Mesenchymal stem cell (in vitro differentiated cells and primary cell): Measurements from ENCODE around the gene SLC35F1.
A peak's percentile ranks its signal among the peaks of the same experiment; 100 is the strongest.

ENCODE experiments used
- DNase-seq: peaks from one replicate; pipeline ENCODE4 v3.0.0-alpha.2; 2013
- H2AFZ ChIP-seq: one replicate; pipeline ENCODE4 v1.6.1; 2013; ENCODE audit warnings: low read depth, mild to moderate bottlenecking, control low read depth, inconsistent platforms, low read length, moderate library complexity
- H2AK5ac ChIP-seq: 2 replicates; pipeline ENCODE4 v1.6.1; 2013; ENCODE audit warnings: low read length, moderate library complexity, mild to moderate bottlenecking, inconsistent platforms; ENCODE audit not compliant: severe bottlenecking
- H2BK120ac ChIP-seq: one replicate; pipeline ENCODE4 v1.6.1; 2013; ENCODE audit warnings: low read depth, mild to moderate bottlenecking, inconsistent platforms, low read length, moderate library complexity
- H2BK12ac ChIP-seq, 2 experiments: one replicate each; pipeline ENCODE4 v1.6.1; 2013; ENCODE audit warnings: inconsistent platforms in 2 of 2, low read length in 2 of 2, mild to moderate bottlenecking in 2 of 2, moderate library complexity in 2 of 2, control low read depth in 1 of 2
- H2BK15ac ChIP-seq: one replicate; pipeline ENCODE4 v1.6.1; 2013; ENCODE audit warnings: mild to moderate bottlenecking, low read depth, inconsistent platforms; ENCODE audit not compliant: poor library complexity, severe bottlenecking
- H2BK5ac ChIP-seq: 2 replicates; pipeline ENCODE4 v1.6.1; 2013; ENCODE audit warnings: low read depth, mild to moderate bottlenecking, low read length, control low read depth, inconsistent platforms; ENCODE audit not compliant: poor library complexity, severe bottlenecking
- H3K14ac ChIP-seq, 2 experiments: one replicate each; pipeline ENCODE4 v1.6.1; 2013; ENCODE audit warnings: inconsistent platforms in 2 of 2, low read length in 2 of 2, control low read depth in 1 of 2, mild to moderate bottlenecking in 1 of 2, moderate library complexity in 1 of 2
- H3K18ac ChIP-seq, 2 experiments: one replicate each; pipeline ENCODE4 v1.6.1; 2013; ENCODE audit warnings: inconsistent platforms in 2 of 2, low read length in 2 of 2, control low read depth in 1 of 2, low read depth in 1 of 2, mild to moderate bottlenecking in 1 of 2
- H3K23ac ChIP-seq, 2 experiments: one replicate each; pipeline ENCODE4 v1.6.1; 2013; ENCODE audit warnings: inconsistent platforms in 2 of 2, low read length in 2 of 2, mild to moderate bottlenecking in 2 of 2, moderate library complexity in 2 of 2, control low read depth in 1 of 2
- H3K27ac ChIP-seq: 2 replicates; pipeline ENCODE4 v1.5.1; 2013; ENCODE audit warnings: mild to moderate bottlenecking, moderate library complexity, low read length, control low read depth, inconsistent platforms; ENCODE audit not compliant: poor library complexity, severe bottlenecking
- H3K27me3 ChIP-seq, 2 experiments: 2 replicates each; pipeline versions ENCODE4 v1.6.1 to v1.7.0; 2013; ENCODE audit warnings: low read length in 2 of 2, mild to moderate bottlenecking in 2 of 2, moderate library complexity in 2 of 2, control low read depth in 1 of 2, inconsistent platforms in 1 of 2; ENCODE audit not compliant: control insufficient read depth in 1 of 2, insufficient read depth in 1 of 2
- H3K36me3 ChIP-seq, 2 experiments: 2 replicates each; pipeline versions ENCODE4 v1.6.1 to v1.7.0; 2013; ENCODE audit warnings: low read length in 2 of 2, control low read depth in 1 of 2, inconsistent platforms in 1 of 2, low read depth in 1 of 2, mild to moderate bottlenecking in 1 of 2; ENCODE audit not compliant: insufficient read depth in 2 of 2, control insufficient read depth in 1 of 2
- H3K4ac ChIP-seq, 2 experiments: one replicate each; pipeline ENCODE4 v1.6.1; 2013; ENCODE audit warnings: inconsistent platforms in 2 of 2, low read length in 2 of 2, mild to moderate bottlenecking in 2 of 2, moderate library complexity in 2 of 2, control low read depth in 1 of 2, low read depth in 1 of 2
- H3K4me1 ChIP-seq: 2 replicates; pipeline ENCODE4 v1.6.1; 2013; ENCODE audit warnings: low read depth, low read length, control low read depth; ENCODE audit not compliant: control insufficient read depth, insufficient read depth
- H3K4me2 ChIP-seq: 2 replicates; pipeline ENCODE4 v1.6.1; 2013; ENCODE audit warnings: low read length, mild to moderate bottlenecking, inconsistent platforms; ENCODE audit not compliant: poor library complexity, severe bottlenecking
- H3K4me3 ChIP-seq, 2 experiments: 2 replicates each; pipeline versions ENCODE4 v1.5.1 to v1.7.0; 2013; ENCODE audit warnings: low read length in 2 of 2, mild to moderate bottlenecking in 2 of 2, control low read depth in 1 of 2, low read depth in 1 of 2; ENCODE audit not compliant: insufficient read depth in 1 of 2
- H3K79me1 ChIP-seq: replicated peaks from 2 replicates; pipeline ENCODE4 v1.6.1; 2013; ENCODE audit warnings: mild to moderate bottlenecking, control low read depth, low read length, inconsistent platforms; ENCODE audit not compliant: poor library complexity, severe bottlenecking
- H3K9ac ChIP-seq: 2 replicates; pipeline ENCODE4 v1.7.0; 2013; ENCODE audit warnings: mild to moderate bottlenecking, low read length, moderate library complexity
- H3K9me3 ChIP-seq: 2 replicates; pipeline ENCODE4 v1.7.0; 2013; ENCODE audit warnings: mild to moderate bottlenecking, low read length; ENCODE audit not compliant: control insufficient read depth
- H4K8ac ChIP-seq: one replicate; pipeline ENCODE4 v1.6.1; 2013; ENCODE audit warnings: inconsistent platforms, mild to moderate bottlenecking, low read length, moderate library complexity
- H4K91ac ChIP-seq: one replicate; pipeline ENCODE4 v1.6.1; 2013; ENCODE audit warnings: mild to moderate bottlenecking, low read length, inconsistent platforms
- WGBS: methylation state at CpG from one replicate; pipeline ENCODE4 v1.1.7; 2013; ENCODE audit warnings: mixed read lengths; 5-methylcytosine and 5-hydroxymethylcytosine counted together

Gene SLC35F1

GRCh38 chr6:118305081-118305480 is 398.0 kb downstream of the SLC35F1 start:
- 88% methylated on average over 1 of the region's 1 CpG for WGBS
- no peaks in the 10 kb centered on the region for H3K4me1 ChIP-seq
- H3K9ac ChIP-seq: no peak overlapping the region
- no peak overlapping the region for H4K8ac ChIP-seq
- no peaks in the 10 kb centered on the region for H3K27me3 ChIP-seq
- no peak overlapping the region for H3K4ac ChIP-seq
- no peak overlapping the region for H3K4me3 ChIP-seq
- H2BK15ac ChIP-seq: no peak overlapping the region
- no peaks in the 10 kb centered on the region for H3K9me3 ChIP-seq
- H4K91ac ChIP-seq: no peak overlapping the region
- no peaks in the 10 kb centered on the region for H3K36me3 ChIP-seq
- no peak overlapping the region for H2AFZ ChIP-seq
- no peak overlapping the region for H3K23ac ChIP-seq
- no peak overlapping the region for H3K4me2 ChIP-seq
- no peak overlapping the region for H2AK5ac ChIP-seq
- H3K27ac ChIP-seq: no peak overlapping the region
- H3K79me1 ChIP-seq: no peaks in the 10 kb centered on the region
- no peak overlapping the region for H3K18ac ChIP-seq
- no peak overlapping the region for H2BK5ac ChIP-seq
- H2BK12ac ChIP-seq: no peak overlapping the region
- no peak for DNase-seq
- H3K14ac ChIP-seq: no peak overlapping the region
- H2BK120ac ChIP-seq: no peak overlapping the region

DNA sequence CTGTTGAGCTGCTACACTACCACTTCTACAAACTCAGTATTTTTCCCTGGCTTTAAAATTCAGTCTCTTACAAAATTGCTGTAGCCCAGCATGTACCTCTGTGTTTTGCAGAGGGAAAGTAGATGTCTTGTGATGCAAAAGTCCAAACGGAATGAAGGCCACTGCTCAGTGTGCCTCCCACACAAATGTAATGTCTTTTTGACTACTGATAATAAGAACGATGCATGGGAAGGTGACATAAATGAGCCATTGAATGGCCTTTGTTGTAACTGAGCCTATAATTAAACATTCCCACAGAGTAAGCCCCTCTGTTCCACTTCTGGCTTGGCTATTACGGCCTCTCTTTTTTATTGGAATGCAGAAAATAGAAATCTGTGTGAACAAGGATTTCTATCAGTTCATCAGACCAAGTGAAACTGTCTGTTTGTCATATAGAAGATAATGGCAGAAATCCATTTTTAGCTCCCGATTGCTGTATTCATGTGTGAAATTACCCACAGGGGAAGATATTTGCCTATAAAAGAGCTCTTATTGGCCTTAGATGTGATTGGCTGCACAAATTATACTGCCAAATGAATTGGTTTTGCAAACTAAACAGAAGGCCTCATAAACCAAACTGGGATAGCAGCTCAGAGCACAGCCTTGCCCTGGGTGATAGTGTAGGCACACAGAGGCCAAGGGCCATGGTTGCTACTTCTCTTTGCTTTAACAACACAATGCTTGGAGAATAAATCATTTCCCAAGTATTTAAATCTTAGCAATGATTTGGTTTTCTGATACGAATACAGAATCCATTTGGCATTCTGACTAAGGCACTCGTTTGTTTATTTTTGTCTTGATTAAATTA is 399.6 kb downstream of the SLC35F1 start:
- Histone ChIP-seq H3K23ac (no peak overlapping the region), H3K18ac (peak overlapping the region in 1 of 2 experiments; percentile 80), H2AFZ (no peak overlapping the region), H3K4me2 (no peak overlapping the region), H4K8ac (no peak overlapping the region), H3K36me3 (no peaks in the 10 kb centered on the region), H4K91ac (no peak overlapping the region), H2BK15ac (no peak overlapping the region), H3K9me3 (no peaks in the 10 kb centered on the region), H3K14ac (no peak overlapping the region), H2BK12ac (no peak overlapping the region), H2BK5ac (no peak overlapping the region), H2BK120ac (no peak overlapping the region), H3K79me1 (no peaks in the 10 kb centered on the region), H3K4ac (peak overlapping the region in 1 of 2 experiments; percentile 57), H3K27ac (no peak overlapping the region), H3K9ac (no peak overlapping the region), H2AK5ac (no peak overlapping the region), H3K4me3 (no peak overlapping the region), H3K4me1 (no peaks in the 10 kb centered on the region), H3K27me3 (no peaks in the 10 kb centered on the region)
- 87% methylated on average over 5 of the region's 6 CpGs for WGBS
- no peak for DNase-seq

DNA sequence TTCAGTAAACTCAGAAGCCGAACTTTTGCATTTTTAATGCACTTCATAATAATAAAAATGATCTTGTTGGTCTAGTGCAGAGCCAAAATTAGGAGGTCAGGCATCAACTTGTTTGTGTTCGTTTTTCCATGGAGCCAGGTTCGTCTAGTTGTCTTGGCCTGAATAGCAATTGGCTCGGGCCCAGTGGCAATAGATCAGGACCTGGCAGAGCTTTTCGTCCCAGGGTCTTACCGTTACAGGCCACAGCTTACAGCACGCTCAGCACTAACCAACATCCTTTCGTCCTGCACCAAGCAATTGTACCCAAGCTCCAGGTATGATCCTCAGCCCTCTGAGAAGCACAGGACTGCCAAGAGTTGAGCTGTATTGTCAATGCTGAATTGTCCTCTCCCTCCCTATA is 400.5 kb downstream of the SLC35F1 start:
- Histone ChIP-seq H3K4me3 (no peak overlapping the region), H3K9me3 (no peaks in the 10 kb centered on the region), H3K79me1 (no peaks in the 10 kb centered on the region), H4K91ac (no peak overlapping the region), H4K8ac (no peak overlapping the region), H2BK120ac (no peak overlapping the region), H3K4ac (no peak overlapping the region), H3K23ac (no peak overlapping the region), H3K4me1 (no peaks in the 10 kb centered on the region), H3K27ac (no peak overlapping the region), H2BK5ac (no peak overlapping the region), H3K4me2 (no peak overlapping the region), H2AFZ (no peak overlapping the region), H3K27me3 (no peaks in the 10 kb centered on the region), H2BK15ac (no peak overlapping the region), H3K36me3 (no peaks in the 10 kb centered on the region), H3K18ac (peak overlapping the region in 1 of 2 experiments; percentile 8), H2AK5ac (no peak overlapping the region), H3K9ac (no peak overlapping the region), H2BK12ac (peak overlapping the region in 1 of 2 experiments; percentile 49), H3K14ac (no peak overlapping the region)
- WGBS: 96% methylated on average over 7 of the region's 8 CpGs
- DNase-seq: no peak

DNA sequence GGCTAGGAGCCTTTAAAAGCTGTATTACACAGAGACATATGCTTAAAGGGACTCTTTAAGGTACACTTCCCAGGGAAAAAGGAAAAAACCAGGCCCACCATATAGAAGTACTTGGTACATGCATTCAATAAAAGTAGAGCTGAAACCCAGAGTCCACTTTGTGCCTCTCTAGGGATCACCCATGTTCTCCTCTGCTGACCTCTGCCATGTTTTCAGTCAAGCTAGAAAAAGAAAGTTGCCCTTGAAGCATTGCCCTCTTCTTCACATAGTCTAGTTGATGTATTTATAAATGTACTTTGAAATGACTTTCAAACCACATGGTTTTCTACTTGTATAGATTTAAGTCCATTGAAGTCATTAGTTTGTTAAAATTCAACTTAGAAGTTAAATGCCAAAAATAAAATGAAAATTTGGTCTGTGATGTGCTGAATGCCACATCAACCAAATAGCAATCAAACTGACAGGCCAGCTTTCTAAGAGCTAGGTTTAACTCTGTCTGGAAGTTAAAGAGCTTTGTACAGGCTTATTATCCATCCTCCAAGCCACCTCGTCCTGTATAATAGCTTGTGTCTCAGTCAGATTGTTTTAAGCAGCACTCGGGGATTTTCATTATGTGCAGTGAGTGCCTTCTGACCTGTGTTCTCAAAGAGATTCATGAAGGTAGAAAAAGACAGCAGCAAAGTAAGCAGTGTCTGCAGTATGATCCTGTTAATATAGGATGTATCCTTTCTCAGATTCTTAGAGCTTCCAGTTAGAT is 402.5 kb downstream of the SLC35F1 start:
- no peak overlapping the region for H2AFZ ChIP-seq
- no peak overlapping the region for H3K27ac ChIP-seq
- no peak overlapping the region for H4K8ac ChIP-seq
- WGBS: 78% methylated on average over 2 of the region's 2 CpGs
- H3K9me3 ChIP-seq: no peaks in the 10 kb centered on the region
- H3K27me3 ChIP-seq: no peaks in the 10 kb centered on the region
- H3K4me3 ChIP-seq: no peak overlapping the region
- H2BK120ac ChIP-seq: peak overlapping the region; percentile 49
- H3K14ac ChIP-seq: no peak overlapping the region
- no peak overlapping the region for H3K23ac ChIP-seq
- no peak overlapping the region for H3K4me2 ChIP-seq
- H3K4me1 ChIP-seq: no peaks in the 10 kb centered on the region
- no peak overlapping the region for H2BK5ac ChIP-seq
- no peaks in the 10 kb centered on the region for H3K36me3 ChIP-seq
- no peak overlapping the region for H4K91ac ChIP-seq
- DNase-seq: no peak
- H3K18ac ChIP-seq: peak overlapping the region; percentile 73 to 80
- H2BK15ac ChIP-seq: no peak overlapping the region
- H3K79me1 ChIP-seq: no peaks in the 10 kb centered on the region
- H2BK12ac ChIP-seq: peak overlapping the region; percentile 57 to 89
- H2AK5ac ChIP-seq: no peak overlapping the region
- H3K4ac ChIP-seq: peak overlapping the region in 1 of 2 experiments; percentile 33
- no peak overlapping the region for H3K9ac ChIP-seq
